ENCODE data around the gene CYSRT1.

The CYSRT1 gene

DNA sequence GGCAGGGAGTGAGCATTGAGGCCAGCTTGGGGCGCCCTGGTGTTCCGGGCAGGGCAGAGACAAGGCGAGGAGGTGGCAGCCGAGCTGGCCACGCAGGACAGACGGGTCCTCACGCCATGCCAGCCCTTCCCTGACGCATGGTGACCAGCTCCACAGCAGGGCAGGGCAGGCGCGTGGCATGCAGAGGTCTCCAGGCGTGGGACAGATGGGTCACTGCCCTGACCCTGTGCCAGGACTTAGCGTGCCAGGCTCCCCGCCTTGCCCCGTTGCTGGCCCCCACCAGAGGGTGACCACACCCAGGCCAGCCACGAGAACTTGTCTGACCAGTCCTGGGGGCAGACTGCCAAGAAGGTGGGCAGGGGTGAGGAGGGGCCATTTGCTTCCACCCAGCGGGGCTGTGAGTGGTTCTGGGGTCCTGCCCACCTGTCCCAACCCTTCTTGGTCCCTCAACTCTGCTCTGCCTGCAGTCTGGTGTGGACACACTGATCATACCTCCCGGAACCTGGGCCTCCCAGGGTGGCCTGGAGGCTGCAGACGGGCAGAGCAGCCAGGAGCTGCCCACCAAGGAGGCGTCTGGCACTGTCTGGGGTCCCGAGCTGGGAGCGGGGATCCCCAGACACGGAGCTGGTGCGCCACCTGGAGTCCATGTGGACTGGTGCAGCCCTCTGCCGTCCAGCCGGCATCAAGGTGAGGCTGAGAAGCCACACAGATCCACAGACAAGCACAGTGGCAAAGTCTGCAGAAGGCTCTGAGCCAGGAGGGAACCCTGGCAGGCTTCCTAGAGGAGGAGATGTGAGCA lies 2.3 kb downstream of the CYSRT1 start, which contains the start of gene RNF224:
TSS of gene RNF224 (plus strand) at position 449 of the 799 bp plus-strand sequence. CDS start 834 bp downstream, outside the sequence.
- peak; percentile 29 for DNase-seq

DNA sequence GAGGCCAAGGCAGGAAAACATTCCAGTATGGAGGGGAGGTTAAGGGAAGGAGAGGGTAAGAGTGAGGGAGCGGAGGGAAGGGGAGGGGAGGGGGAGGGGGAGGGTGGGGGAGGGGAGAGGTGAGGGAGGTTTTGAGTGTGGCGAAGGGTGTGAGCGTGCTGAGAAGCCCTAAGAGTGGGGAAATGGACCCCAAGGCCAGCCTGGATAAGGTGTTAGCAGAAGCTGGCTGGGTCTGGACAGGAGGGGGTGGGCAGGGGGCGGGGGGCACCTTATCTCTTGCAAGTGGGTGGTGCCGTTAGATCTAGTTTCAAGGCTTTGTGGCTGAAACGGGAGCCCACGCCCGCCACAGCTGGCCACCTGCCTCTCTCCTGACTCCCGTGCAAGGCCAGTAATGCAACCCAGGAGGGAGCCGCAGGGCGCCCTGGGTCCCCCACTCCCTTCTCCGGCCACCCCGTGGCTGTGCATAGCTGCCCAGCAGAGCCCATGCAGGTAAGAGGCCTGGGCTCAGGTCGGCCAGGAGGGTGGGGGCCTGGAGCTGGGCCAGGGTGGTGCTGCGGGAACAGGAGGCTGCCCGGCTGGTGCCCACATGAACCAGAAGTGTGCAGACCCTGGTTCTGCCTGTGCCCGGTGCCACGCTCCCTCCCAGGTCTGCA lies 3.0 kb downstream of the CYSRT1 start:
- no peak for DNase-seq

DNA sequence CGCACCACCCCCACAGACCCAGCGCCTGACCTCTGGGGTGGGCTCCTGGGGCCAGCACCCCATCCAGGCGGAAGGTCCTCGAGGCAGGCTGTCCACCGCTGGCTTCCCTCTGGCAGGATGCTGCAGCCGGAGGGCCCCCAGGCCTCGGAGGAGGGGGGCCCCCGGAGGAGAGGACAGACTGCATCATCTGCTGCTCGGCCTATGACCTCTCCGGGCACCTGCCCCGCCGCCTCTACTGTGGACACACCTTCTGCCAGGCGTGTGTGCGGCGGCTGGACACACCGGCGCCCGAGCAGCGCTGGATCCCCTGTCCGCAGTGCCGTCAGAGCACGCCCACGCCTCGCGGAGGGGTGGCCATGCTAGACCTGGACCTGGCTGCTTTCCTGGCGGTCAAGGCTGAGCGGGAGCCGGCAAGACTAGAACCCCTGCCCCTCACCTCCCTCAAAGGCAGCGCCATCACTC lies 3.6 kb downstream of the CYSRT1 start:
- no peak for DNase-seq

DNA sequence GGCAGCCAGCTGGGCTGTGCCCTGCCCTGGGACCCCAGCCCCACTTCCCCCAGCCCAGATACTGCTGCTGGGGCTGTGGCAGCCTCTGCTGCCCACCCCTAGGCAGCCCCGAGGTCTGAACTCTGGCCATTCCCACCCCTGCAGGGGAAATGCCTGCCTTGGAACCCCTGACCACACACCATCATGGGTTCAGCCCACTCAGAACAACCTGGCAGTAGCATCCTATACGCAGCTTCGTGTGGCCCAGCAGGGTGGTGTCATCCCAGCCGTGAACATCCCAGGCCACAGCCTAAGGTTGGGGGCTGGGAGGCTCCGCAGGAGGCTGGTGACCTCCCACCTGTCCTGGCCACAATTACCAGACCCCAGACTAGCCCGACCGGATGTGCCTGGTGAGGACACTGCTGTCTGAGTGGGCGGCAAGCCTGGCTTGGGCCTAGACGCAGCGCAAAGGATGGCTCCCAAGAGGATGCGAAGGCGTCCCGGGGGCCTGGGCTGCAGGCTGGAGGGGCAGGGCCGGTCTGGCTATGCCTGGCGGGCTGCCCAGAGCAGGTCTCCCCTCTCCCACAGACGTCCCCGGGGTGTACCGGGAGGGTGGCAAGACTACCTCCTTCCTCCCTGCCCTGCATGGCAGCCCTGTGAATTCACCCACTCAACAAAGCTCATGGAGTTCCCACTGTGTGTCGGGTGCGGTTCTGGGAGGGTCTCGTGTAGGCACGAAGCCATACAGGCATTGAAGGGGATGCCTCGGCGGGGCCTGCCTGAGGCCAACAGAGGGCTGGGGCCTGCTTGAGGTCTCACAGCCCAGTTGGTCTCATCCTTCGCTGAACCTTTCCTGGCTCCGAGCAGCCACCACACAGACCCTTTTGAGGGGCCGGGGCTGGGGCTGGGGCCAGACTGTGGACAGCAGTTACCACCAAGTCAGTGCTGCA lies 4.3 kb downstream of the CYSRT1 start:
- no peak for DNase-seq

DNA sequence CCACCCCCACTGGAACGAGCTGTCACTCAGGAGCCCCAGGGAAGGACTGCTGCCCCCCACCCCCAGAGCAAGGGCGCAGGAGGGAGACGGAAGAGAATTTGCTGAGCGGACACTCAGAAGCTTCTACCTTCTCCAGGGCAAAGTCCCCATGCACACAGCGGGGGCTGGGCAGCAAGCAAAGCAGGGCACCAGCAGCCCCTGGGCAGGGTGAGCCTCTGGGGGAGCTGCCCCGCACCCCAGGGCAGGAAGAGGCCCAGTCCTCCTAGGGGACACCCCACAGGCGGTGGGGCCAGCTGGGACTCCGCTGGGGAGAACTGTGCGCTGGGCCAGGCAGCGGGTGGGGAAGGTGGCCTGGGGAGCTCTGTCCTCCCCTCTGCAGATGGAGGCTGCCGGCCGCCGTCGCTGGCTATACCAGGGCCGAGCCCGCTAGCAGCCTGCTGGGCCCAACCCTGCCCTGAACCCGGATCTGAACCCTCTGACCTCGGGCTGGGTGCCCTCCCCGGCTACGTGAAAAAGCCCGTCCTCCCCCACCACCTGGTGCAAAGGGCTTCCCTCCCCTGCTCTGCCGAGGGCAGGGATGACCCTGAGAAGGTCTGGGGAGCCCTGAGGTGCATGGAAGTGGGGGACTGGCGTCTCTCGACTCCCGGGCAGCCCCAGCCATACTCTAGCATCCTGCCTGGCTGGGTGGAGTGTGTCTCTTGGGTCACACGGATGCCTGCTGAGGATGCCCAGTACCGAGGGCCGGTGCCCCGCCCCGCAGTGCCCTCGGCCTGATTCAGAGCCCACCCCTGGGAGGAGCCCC lies 5.1 kb downstream of the CYSRT1 start:
- no peak for DNase-seq

DNA sequence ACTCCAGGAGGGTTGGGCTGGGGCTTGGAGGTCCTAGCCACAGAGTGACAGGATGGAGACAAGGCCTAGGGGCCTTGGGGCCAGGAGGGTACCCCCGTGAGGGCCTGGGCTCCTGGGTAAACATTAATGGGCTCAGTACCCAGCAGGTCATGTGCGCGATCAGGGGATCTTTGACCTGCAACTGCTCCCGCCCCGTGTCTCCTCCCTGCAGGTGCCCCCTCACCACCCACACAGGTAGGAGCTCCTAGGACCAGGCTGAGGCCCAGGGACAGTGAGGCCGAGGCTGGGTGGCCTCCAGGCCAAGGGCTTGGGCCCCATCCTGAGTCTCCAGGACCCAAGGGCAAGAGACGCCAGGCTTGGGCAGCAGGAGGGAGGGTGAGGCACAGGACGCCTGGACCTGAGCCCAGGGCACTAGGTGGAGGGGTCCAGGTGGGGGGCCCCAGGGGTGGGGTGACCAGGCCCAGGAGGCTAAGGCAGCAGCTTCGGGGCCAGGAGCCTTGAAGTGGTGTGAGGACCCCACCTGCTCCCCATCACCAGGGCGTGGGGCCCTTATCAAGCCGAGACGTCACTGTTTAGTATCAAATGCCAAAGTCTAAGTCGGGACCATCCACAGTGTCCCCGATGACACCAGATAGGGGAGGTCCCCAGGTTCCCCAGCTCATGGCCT lies 5.9 kb downstream of the CYSRT1 start, which contains the start of gene SLC34A3:
TSS of gene SLC34A3 (plus strand) at position 197 of the 667 bp plus-strand sequence. CDS start 802 bp downstream, outside the sequence.
- DNase-seq: no peak

DNA sequence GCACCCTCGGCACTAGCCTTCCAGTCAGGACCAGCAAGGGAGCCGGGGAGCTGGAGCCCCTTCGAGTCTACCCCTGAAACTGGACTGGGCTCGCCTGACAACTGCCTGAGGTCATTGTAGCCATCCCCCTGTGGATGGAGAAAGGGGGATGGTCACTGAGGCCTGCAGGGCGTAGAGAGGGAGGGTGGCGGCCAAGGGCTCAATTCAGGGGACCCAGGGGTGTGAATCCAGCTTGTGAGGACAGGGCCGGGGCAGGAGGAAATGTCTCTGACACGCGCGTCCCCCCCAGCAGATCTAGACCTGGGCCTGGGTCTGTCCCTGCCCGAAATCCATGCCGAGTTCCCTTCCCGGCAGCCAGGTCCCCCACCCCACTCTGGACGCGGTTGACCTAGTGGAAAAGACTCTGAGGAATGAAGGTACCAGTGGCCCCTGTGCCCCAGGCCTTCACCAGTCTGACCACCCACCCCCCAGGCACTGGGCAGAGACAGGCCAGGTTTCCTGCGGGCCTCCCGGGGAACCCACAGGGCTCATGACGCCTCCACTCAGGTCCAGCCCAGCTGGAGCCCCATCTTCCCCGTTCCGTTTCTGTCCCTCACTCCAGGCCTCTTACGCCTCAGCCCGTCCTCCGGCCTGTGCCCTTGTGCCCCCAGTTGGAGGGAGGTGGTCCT lies 6.5 kb downstream of the CYSRT1 start:
- no peak for DNase-seq

DNA sequence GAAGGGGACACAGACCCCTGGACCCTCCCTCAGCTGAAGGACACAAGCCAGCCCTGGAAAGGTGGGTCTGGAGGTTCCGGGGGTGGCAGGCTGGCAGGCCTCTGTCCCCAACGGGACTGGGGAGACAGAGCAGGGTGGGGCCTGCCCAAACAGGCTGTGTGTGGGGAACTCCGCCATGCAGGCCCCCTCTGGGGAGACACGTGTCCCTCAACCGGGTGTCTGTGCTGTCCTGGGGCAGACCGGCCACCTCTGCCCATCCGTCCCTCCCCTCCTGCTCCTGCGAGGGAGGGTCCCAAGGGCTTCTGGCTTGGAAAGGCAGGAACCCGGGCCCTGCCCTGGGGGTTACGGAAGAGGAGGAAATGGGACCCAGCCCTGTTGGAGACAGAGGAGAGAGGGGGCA lies 7.1 kb downstream of the CYSRT1 start:
- no peak for DNase-seq

DNA sequence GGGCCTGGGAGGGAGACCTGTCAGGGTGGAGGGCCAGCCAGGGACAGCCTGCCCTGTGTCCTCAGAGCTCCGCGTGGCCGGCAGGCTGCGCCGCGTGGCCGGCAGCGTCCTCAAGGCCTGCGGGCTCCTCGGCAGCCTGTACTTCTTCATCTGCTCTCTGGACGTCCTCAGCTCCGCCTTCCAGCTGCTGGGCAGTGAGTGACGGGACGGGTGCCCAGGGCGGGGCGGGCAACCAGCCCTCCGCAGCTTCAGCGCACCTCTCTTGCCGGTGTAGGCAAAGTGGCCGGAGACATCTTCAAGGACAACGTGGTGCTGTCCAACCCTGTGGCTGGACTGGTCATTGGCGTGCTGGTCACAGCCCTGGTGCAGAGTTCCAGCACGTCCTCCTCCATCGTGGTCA lies 7.5 kb downstream of the CYSRT1 start:
- DNase-seq: no peak

DNA sequence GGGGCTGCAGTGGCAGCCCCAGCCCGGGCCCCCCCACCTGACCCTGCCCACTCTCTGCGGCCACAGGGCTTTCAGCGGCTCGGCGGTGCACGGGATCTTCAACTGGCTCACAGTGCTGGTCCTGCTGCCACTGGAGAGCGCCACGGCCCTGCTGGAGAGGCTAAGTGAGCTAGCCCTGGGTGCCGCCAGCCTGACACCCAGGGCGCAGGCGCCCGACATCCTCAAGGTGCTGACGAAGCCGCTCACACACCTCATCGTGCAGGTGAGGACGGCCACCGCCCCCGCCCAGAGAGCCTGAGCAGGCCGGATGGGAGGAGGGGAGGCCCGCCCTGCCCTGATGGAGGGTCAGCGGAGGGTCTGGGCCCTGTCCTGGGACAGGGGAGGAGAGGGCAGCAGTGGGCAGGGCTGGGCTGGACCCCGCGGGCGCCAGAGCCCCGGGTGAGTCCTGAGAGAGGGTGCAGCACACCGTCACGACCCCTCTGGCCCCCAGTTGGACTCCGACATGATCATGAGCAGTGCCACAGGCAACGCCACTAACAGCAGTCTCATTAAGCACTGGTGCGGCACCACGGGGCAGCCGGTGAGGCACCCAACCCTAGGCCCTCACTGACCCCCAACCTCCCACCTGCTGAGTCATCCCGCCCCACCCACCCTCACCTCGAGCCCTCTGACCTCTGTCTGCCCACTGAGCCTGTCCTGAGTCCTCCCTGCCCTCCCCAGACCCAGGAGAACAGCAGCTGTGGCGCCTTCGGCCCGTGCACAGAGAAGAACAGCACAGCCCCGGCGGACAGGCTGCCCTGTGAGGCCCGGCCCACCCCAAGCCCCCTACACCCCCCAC lies 8.4 kb downstream of the CYSRT1 start:
- DNase-seq: no peak

DNA sequence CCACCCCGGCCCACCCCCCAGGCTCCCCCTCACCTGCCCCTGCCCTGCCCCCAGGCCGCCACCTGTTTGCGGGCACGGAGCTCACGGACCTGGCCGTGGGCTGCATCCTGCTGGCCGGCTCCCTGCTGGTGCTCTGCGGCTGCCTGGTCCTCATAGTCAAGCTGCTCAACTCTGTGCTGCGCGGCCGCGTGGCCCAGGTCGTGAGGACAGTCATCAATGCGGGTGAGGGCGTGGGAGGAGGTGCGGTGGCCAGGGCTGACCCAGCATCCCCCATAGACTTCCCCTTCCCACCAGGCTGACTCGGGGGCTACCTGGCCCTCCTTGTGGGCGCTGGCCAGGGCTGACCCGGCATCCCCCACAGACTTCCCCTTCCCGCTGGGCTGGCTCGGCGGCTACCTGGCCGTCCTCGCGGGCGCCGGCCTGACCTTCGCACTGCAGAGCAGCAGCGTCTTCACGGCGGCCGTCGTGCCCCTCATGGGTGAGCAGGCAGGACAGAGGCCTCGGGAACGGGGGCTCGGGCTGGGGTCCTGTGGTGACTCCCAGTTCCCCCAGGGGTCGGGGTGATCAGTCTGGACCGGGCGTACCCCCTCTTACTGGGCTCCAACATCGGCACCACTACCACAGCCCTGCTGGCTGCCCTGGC lies 9.2 kb downstream of the CYSRT1 start:
- no peak for DNase-seq

DNA sequence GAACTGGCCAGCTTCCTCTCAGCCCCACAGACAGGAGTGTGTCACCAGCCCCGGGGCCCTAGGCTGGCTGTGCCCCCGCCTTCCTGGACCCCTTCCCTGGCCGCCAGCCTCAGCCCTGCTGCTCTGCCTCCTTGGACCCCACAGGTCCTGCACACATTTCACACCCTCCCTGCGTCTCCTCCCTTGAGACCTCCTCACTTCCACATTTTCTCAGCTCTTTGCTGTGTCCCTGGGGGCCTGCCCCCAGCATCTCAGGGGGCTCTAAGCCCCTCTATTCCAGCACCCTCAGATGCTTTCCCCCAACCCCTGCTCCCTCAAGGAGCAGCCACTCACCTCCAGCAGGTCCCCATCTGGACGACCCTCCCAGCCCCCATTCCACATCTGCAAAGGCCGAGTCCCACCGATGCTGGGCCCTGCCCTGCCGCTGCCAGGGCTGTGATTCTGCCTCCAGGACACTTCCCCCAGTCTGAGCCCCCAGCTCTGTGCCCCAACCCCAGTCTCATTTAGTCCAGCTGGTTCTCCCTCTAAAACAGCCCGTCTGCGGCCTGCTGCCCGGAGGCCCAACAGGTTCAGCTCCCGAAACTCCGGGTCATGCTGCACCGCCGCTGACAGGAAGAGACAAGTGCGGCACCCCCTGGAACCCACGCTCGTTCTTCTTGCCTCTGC lies 9.9 kb downstream of the CYSRT1 start:
- DNase-seq: no peak

DNA sequence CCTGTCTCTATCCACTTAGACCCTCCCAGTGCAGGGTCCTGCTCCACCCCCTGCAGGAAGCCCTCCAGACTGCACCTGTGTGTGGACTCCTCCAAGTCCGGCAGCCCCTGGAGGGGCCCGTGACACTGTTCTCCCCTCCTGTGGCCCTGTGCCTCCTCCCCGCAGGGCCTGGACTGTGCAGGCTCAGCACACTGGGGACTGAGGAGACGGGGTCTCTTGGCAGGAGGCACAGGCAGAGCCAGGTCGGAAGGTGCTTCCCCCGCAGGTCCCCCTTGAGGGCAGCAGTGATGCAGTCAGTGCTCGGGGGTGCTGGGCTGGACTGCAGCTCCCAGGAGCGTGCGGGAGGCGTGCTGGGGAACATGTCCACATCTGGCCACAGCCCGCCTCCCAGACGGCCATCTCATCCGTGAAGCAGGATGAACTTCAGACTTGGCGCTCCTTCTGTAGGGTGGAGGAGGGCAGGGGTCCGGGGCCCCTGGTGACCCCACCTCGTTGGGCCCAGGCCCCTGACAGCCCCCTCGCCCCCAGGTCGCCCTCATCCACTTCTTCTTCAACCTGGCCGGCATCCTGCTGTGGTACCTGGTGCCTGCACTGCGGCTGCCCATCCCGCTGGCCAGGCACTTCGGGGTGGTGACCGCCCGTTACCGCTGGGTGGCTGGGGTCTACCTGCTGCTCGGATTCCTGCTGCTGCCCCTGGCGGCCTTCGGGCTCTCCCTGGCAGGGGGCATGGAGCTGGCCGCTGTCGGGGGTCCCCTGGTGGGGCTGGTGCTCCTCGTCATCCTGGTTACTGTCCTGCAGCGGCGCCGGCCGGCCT lies 10.7 kb downstream of the CYSRT1 start:
- no peak for DNase-seq

DNA sequence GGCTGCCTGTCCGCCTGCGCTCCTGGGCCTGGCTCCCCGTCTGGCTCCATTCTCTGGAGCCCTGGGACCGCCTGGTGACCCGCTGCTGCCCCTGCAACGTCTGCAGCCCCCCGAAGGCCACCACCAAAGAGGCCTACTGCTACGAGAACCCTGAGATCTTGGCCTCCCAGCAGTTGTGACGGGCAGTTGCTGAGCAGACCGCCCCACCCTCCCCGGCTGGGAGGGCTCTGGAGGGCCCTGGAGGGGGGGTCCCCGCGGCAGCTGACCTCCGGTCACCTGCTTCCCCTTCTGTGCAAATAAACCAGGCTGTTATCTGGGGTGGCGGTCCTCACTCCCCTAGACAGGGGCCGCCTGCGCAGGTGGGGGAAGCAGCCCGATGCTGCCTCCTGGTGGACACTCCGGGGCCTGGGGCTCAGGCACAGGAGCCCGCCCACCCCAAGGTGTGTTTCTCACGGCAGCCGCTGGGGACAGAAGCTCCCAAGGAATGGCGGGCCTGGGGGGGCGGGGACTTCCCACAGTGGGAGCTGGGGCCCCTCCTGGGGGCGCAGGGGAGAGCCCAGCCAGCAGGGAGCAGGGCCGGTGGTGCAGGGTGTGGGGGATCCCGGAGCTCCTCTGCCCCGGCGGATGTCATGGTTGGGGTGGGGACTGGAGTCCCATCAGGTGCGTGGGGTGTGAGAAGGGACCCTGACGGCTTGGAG lies 11.4 kb downstream of the CYSRT1 start:
- no peak for DNase-seq

DNA sequence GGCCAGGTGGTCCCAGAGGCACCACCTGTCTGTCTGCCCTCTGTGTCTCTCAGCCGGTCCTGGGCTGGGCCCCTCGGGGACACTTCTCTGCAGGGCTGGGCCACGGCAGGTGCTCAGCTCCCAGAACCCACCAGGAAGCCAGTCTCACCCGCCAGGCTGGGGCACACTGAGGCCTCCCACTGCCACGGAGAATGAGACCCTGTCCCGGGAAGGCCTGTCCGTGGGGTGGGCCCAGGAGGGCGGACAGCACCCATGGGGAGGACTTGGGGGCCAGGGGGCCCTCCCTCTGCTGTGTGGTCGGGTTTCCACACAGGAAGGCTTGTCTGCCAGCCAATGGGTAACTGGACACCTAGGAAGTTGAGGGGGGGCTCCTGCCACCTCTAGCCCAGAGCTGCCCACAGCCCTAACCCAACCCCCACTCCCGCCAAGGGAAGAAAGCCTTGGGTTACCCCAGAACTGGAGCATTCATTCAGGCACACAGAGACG lies 12.0 kb downstream of the CYSRT1 start:
- no peak for DNase-seq

DNA sequence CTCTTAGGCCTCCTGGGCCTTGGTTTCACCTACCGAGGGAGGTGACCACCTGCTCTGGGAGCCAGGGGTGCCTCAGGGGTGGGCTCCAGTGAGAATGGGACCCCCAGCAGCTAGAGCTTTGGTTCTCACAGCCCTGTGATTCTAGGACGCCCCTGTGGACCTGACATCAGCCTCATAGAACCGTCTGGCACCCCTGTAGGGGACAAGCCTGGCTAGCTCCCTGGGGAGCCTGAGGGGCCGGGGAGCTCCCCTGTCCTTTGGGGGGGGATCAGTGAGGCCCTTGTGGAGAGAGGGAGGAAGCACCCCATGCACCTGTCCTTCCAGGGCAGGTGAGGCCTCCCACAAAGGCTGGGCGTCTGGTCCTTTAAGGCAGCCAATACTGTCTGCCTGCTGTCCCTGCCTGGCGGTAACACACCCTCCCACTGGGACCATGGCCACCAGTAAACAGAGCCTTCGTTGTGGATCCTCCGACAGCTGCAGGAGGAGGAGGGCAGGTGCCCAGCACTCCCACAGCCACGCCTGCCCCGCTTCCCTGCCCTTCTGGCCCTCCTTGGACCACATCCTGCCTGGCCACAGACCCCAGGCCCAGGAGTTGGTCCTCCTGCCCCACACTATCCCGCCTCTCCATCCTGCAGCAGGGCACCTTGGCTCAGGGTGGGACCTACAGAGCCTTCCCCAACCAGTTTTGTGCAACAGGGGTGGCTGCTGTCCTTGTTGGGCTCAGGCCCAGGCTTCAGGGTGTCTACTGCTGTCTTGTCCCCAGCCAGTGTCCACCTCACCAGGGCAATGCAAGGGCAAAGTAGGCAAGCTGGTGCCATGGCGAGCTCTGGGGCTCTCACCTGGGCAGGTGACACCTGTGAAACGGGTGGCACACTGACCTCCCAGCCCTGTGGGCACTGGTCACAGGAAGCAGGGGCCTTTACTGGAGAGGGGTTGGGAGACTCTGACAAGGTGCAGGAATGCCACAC lies 13.1 kb downstream of the CYSRT1 start:
- no peak for DNase-seq

All from GOT3 (cell line).